NCI-H1417 (cell line): Measurements from ENCODE around the gene PSMD6.

Experiments
- DNase-seq, 3 experiments: peaks; one replicate each; lab custom pipeline; 2025; lab: John Stamatoyannopoulos, UW

Gene PSMD6

DNA sequence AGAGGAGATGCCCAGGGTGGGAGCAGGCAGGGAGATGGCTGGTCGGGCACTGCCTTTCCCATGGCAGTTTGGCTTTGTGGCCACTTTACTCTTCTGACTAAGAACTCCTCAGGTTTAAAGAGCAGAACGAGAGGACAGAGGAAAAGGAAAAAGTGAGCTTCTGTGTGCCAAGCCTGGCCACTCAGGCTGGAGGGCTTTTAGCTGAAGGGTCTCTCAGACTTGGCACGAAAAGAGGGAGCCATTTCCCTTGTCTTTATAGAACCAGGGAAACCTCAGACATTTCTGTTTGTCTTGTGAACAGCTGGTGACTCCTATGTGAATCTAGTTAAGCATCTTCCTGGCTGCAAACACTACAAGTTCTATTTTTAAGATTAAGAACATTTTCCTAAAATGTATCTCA lies 23.3 kb upstream of the PSMD6 start:
- DNase-seq, result peak in 1 of 3 experiments; percentile 72

DNA sequence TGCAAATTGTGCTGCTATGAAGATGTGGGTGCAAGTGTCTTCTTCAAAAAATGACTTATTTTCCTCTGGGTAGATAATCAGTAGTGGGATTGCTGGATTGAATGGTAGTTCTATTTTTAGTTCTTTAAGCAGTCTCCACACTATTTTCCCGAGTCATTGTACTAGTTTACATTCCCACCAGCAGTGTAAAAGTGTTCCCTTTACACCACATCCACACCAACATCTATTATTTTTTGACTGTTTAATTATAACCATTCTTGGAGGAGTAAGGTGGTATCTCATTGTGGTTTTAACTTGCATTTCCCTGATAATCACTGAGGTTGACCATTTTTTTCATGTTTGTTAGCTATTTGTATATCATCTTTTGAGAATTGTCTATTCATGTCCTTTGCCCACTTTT lies 19.7 kb upstream of the PSMD6 start:
- no peak for DNase-seq

DNA sequence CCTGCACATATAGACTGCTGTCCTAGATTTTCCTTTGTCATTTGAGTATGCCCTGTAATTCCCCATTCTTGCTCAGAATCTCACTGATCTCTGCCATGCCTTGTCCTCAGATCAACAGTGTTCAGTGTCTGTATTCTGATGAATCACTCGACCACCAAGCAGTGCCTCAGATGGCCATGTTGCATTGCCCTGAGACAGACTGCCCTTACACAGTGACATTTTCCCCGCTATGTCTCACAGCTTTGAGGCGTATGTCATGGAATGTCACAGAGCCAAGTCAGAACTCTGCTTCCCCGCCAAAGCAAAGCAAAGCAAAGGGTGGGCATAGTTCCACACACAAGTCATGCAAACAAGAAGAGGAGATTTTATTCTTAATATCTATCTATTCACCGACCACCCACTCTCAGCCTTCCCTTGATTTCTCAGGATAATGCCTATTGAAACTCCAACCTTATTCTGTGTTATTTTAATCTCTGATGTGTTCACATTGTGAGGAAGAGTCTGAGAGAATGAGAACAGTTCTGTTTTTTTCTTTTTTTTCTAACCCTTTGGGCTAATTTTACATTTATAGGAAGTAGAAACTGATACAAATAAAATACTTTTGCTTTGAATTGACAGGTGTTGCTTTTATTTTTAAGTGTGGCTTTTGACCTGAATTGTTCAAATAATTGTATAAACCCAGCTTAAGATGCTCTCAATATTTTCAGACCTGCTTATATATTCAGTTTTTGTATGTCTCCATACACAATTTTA lies 16.9 kb upstream of the PSMD6 start:
- DNase-seq, result no peak

DNA sequence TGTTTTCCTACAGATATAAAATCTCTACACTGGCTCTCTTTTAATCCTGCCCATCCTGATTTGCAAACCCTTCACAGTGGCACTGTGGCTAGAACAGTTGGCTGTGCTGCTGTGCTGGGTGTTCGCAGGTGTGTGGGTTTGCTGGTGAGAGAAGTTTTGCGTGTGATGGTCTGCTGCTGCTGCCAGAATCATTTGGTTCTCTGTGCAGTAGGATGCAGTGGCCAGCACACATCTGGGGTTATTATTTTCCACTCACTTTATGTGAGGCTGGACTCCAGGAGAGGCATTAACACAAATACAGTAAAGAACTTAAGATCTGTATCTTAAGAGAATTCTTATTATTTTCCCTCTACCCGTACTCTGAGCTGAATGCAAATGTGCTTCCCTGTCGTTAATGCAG lies 16.0 kb upstream of the PSMD6 start:
- no peak for DNase-seq

DNA sequence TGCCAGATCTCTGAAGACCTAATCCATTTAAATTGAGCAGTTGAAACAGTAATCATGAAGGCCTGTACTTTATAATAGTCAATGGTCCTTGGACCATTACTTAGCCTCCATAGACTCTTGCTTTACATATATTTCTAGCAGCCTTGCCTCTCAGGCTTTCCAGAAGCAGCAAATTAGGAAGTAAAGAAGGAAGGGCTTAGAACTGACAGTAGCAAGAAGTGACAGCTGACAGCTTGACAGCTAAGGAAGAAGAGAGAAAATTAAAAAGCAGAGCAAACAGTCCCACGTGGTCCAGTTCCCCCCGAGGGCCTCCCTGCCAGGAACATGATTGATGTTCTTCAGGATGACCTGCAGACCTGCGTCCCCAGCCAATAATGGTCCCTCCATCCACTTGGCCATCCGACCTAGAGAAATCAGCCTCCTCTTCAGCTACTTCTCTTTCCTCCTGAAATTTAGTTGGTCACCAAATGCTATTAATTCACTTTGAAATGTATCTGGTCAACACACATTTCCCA lies 15.0 kb upstream of the PSMD6 start:
- peak in 1 of 3 experiments; percentile 3 for DNase-seq

DNA sequence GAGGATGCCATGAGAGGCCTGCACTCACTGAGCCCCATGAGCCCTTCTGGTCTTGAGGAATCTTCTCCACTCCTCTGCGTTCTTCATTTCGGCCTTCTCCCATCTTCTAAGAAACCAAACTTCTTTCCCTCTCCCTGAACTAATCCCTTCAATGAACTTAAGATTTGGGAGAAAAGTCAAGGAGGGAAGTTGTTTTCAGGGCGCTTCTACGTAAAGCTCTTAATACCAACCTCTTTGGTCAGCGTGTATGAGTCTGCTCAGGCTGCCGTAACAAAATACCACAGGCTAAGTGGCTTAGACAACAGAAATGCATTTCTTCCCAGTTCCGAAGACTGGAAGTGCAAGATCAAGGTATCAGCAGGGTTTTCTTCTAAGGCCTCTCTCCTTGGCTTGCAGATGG lies 13.8 kb upstream of the PSMD6 start:
- DNase-seq, result no peak

DNA sequence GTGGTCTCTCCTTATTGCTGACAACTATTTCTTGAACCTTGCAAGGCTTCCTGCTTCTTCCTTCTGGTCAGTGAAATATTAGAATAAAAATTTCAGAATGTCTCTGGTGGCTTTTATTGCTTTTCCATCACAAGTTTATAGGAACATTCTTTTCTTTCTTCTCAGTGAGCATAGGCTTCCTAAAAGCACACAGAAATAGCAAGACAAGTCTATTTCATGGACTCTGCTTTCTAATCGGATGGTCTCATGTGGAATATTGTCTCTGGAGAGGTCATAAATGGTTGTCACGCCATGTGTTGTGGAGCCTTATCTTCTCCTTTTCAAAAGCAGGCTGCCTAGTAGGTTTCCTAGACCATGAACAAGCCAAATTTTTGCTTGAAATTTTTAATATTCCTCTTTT lies 9.8 kb upstream of the PSMD6 start:
- DNase-seq, result no peak

DNA sequence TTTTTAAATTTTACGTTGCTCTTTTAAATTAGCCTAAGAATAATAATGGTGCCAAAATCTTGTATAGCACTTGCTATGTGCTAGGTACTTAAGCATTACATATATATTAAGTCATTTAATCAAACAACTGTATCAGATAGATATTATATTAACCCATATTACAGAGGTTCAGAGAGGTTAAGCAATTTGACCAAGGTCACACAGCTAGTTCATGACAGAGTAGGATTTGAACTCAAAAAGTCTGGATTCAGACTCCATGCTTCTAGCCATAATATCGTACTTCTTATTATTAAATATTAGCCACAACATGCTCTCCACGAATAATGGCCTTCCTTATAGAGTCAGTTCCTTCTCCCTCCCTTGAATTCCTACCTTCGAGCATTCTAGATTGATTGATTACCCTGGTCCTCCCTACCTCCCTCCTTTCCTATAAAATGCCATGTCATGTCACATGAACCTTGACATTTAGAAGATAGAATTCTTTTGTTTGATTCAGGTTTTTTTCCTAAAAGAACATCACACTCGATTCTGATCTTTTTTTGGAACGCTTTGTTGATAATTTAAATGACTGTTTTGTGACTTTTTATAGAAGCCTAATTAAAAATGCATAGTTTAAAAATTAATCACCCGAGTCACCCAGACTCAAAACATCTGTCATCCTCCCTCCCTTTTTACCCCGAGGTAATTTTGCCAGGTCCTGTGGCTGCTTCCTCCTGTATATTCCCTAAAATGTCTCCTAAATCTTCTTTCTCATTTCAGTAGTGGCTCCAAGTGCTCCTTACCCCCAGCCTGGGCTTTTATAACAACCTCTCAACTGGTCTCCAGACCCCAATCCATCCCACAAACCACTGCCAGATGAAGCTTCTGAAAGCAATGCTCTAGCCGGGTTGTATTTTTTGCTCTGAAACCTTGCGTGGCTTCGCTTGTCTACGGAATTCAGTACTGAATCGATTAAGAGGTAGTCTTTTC lies 8.5 kb upstream of the PSMD6 start:
- DNase-seq, result peak in 2 of 3 experiments; percentile 0 to 14

DNA sequence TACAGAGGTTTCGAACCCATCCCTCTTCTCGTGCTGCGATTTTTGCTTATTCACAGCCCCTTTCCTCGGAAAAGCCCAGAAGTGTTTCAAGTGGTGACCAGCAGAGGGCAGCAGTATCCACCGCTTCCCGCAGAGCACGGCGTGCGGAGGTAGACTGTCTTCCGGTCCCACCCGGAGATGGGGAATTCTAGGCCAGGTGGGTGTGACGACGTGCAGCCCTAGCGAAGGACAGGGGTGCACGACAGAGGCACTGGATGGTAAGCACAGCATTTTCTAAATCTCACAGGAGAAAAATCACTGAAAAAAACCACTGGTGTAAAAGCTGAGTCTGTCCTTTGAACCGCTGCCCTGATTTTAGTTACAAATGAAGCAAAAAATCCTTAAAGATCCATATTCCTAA lies 7.4 kb upstream of the PSMD6 start:
- peak; percentile 51 to 82 (median 64) for DNase-seq

DNA sequence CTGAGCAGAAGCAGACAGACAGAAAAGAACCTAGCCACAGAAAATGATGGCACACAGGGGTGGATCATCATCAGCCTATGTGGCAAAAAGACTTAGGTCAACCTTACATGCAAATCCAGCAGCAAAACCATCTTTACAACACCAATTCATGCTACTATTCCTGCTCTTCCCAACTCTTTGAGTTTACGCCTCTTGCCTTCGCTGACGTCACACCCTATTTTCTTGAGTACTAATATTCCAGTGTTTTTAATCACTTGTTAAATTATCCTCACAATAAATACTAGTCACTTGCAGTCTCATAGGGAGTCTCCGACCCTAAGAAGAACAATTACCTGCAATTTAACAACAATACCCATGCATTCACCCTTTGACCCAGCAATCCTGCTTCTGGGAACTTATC lies 6.0 kb upstream of the PSMD6 start:
- no peak for DNase-seq

DNA sequence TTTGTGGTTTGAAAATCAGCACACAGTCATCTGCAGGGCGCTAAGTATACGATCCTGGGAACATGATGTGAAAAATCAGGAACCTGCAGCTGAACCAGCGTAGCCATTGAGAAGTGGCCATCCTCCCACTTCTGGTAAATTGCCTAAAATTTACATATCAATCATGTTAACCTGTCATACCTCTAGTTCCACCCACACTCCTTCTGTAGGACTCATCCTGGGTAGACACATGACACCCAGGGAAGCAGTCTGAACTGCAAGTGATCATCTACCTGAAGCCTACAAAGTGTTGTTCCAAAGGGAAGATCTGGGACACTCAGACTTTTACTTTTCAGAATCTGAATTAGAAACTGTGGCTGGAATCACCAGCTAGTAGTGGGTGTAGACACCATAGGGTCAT lies 5.5 kb upstream of the PSMD6 start:
- DNase-seq, result no peak

DNA sequence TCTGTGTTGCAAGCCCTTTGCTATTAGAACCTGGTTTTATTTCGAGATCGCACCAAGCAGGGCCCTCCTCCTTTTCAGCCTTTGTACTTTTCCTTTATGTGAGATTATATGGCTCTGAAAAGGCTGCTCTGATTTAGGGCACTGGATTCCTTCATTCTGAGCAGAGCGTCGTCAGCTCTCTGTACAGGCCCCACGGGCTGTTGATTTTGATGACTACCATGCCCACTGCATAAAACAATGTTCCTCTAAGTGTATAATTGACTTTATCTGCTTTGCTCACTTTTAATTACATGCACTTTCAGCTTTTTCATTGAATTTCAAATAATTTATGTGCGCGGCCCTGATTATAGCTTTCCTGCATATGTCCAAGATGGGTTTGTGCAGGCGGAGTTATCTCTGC lies 4.4 kb upstream of the PSMD6 start:
- DNase-seq, result no peak

DNA sequence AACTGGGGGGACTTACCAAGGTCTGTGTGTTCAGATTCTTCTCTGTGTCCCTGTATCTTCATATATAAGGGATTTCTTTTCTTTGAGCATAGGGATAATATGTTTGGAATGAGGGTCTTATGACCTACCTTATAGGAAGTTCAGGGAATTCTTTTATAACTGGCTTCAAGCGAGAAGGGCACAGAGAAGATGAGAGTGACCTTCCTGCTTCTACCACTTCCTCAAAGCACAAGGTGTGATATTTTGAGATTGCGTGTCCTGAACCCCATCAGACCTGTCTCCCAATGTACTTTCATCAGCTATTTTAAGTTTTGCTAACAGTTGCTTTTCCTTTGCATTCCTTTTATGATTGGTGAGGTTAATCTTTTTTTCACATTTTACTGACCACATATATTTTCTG lies 3.1 kb upstream of the PSMD6 start:
- no peak for DNase-seq

DNA sequence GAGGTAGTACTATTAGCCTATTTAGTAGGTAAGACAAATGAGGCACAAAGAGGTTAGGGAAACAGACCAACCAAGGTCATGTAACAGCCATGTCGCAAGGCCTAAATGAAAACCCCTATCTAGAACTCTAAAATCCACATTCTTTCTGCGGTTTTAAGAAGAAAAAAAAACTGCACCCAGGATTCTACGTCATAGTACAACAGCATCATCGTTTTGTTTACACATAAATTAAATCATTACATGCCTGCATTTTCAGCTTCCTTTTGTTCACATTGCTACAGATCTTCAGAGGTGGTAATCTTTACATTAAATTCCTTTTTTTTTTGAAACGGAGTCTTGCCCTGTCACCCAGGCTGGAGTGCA lies 548 bp upstream of the PSMD6 start:
- no peak for DNase-seq

DNA sequence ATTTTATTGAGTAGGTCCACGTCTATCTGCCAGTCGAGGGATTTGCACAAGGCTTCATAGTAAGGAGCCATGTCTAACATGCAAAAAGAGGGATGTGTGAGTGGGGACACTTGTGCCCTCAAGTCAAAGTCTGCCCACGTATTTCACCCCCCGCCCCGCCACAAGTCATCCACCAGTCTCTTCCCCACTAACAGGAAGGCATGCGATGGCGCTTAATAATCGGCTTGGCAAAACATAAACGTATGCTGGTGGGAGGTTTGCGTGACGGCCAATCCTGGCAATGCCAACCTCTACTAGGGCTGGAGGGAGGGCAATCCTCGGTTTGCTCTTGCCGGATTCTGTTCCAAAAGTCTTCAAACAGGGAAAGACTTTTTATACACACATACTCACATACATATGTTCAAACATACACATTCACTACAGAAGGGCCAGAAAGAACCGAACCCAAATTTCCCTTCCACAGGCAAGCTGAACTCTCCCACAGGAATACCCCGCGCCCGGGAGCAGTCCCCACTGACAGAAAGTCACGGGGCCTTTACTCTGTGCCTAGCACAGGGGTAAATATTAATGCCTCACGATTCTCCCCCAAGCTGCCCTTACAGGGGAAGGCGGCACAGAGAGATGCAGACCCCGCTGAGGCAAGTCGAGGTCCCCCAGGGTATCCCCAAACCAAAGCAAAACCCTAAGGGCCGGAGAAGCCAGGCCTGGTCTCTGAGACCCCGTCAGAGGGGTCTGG lies 675 bp downstream of the PSMD6 start:
- peak in 2 of 3 experiments; percentile 13 to 23 for DNase-seq

DNA sequence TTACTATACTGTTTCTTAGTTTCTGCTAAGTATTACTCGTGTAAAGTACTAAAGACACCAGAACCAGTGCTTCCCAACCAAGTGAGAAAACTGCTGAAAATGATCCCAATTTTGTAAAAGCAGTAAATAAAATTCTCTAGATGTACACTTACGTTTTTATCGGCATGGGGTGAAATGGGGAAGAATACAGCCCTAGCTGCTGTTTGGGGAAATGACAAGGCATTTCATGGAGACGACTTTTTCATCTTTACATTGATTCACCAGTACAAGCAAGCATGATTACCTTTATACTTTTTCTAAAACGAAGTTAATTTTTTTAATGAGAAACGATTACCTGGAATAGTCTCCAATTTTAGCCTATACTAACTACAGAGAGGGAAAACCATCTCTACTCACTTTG lies 1.4 kb downstream of the PSMD6 start:
- no peak for DNase-seq

DNA sequence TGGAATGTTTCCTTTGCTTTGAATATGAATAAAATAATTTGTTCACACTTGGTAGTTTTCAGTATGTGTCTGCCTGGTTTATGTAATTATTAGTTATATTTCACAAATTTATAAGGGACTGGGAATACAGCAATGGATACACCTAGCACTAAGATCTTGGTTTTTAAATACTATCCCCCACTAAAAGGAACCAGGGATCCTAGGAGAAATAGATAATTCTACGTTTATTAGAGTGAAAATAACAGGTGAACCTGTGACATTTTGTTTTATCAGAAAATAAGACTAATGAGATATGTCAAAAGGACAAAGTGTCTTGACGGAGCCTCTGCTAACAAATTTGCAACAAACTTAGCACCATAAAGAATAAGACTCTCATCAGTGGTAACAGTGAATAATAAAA lies 3.4 kb downstream of the PSMD6 start:
- no peak for DNase-seq

DNA sequence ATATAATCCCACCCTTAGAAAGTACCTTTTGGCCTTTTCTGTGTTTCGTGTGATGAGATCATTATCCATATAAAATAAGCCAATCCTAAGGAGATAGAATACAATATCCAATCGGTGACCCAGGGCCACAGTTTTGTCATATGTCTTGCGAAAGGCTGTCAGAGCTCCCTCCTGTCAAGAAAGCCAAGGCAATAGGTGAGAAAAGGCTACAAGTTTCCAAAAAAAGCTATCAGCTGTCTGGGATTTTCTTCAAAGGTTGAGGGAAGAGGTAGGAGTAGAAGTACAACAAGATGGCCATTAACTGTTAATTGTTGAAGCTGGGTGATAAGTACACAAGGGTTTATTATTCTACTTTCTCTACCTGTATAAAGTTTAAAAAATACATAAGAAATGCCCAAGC lies 4.0 kb downstream of the PSMD6 start:
- DNase-seq, result no peak

DNA sequence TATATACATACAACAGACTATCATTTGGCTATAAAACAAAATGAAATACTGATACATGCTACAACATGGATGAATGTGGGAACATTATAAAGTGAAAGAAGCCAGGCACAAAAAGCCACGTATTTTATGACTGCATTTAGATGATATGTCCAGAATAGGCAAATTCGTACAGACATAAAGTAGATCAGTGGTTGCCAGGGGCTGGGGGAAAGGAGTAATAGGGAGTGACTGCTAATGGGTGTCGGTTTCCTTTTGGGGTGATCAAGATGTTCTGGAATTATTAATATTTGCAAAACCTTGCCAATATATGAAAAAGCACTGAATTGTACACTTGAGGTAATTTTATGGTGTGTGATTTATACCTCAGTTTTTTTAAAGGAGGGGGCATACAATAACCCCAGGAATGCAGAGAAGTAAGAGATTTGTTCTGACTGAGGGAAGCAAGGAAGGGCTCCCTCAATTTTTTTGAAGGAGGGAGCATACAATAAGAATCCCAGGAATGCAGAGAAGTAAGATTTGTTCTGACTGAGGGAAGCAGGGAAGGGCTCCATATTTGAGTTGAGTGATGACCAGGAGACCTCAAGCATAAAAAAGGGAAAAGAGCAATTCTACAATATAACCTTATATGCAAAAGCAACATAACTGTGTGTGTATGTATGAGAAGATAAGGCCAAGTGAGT lies 6.2 kb downstream of the PSMD6 start:
- DNase-seq, result no peak

DNA sequence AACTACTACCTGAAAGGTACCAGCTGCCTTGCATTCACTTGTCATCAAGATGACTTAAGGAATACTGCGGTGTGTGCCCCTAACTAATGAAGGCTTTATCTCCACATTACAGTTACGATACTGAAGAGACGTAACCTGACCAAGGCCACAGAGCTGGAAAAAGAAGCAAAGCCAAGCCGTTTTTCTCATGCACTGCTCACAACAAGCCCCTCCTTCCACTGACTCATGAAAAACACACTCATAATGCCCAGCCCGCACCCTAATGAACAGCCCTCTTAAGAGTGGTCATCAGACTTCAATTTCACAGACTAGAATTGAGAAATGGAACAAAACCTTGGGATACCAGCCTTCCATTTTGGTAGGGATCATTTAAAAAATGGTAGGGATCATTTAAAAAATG lies 11.6 kb downstream of the PSMD6 start:
- DNase-seq, result no peak

DNA sequence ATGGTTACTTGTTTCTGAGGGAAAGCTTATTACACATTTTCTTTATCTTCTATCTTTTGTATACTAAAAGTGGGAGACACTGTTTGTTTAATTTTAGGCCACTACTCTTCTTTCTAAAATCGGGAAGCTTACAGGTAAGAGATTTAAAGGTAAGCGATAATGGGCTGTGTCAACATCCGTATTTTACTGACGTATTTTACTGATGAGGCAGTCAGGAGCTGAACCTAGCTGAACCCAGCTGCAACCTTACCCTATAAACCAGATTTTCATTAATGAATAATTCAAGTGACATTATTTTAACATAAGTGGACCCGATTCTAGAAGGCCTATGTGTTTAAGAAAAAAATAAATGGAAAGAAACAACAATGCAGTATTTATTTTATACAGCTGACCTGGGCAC lies 13.1 kb downstream of the PSMD6 start:
- no peak for DNase-seq

DNA sequence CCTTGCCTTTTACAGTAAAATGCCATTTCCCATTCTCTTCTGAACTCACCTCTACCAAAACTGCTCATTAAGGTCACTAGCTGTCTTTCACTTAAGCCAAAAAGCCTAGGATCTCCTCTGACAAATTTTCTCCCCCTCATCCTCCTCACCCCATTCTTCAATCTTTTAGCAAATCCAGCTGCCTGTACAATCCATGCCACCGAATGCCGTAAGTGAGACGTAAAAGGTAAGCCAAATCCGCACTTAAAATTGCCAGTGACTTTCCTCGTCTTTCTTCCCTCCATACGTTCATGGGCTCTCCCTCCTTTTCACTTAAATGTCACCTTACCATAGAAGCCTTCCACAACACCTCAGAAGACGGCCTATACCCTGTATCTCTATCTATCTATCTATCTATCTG lies 13.8 kb downstream of the PSMD6 start:
- no peak for DNase-seq
